BLaER1 (cell line): ENCODE results near the gene RNF19B.
"Not testable (repeated sequence)": the region's sequence is repeated elsewhere in the genome, so short reads cannot be mapped to it uniquely, and the experiment has no call there.

Experiments used
- H3K27ac ChIP-seq: shearing (Covaris generic); formaldehyde crosslinking; 2 replicates; pipeline ENCODE4 v1.8.1; 2022
- H3K27me3 ChIP-seq: shearing (Covaris generic); formaldehyde crosslinking; 2 replicates; pipeline ENCODE4 v1.8.1; 2022
- H3K36me3 ChIP-seq: shearing (Covaris generic); formaldehyde crosslinking; 2 replicates; pipeline ENCODE4 v1.8.1; 2022
- H3K4me1 ChIP-seq: shearing (Covaris generic); formaldehyde crosslinking; 2 replicates; pipeline ENCODE4 v1.8.1; 2022
- H3K4me2 ChIP-seq: shearing (Covaris generic); formaldehyde crosslinking; 2 replicates; pipeline ENCODE4 v1.8.1; 2022
- H3K4me3 ChIP-seq: shearing (Covaris generic); formaldehyde crosslinking; 2 replicates; pipeline ENCODE4 v1.8.1; 2022
- H3K9ac ChIP-seq: shearing (Covaris generic); formaldehyde crosslinking; 2 replicates; pipeline ENCODE4 v1.8.1; 2022
- H3K9me3 ChIP-seq: shearing (Covaris generic); formaldehyde crosslinking; 2 replicates; pipeline ENCODE4 v1.8.1; 2022
- H4K20me1 ChIP-seq: shearing (Covaris generic); formaldehyde crosslinking; 2 replicates; pipeline ENCODE4 v1.8.1; 2022
- Cebpa-rat ChIP-seq: shearing (Covaris generic); IDR thresholded peaks from 2 replicates; pipeline ENCODE4 v1.8.1; 2022

Gene RNF19B

DNA sequence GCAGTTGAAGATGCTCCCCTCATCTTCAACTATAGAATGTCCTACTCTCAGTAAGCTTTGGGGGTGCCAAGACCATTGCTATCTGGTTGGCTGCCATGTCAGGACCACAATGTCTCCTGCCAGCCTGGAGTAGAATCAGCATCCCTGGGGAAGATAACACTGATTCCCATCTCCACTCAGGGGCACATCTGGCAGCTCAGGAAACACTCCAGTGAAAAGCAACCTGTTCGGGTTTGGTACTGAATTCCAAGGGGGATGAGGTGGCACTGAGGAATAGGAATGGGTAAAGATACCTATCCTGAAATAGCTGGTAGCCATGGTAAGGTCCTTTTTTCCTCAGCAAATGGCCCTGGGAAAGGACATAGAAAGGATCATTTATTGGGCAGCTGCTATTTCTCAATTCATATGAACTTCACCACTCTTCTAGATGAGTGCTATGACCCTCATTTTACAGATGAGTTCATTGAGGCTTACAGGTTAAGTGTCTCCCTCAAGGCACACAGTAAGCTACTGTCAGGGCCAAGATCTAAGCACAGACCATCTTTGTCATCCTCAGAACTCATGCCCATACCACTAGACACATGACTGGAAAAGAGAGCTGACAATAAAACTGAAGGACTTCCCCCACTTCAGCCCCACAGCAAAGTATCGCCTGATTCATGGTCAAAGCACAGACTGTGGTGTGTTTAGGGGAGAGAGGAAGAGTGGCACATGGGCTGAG lies 40.7 kb upstream of the RNF19B start:
- TF ChIP-seq Cebpa-rat = no peak
- Histone ChIP-seq H4K20me1 (no peaks in the 10 kb centered on the region), H3K4me1 (no peaks in the 10 kb centered on the region), H3K36me3 (peaks cover 60% of the 10 kb centered on the region), H3K4me3 (no peak overlapping the region), H3K27ac (no peak overlapping the region), H3K27me3 (no peaks in the 10 kb centered on the region), H3K4me2 (no peak overlapping the region), H3K9me3 (no peaks in the 10 kb centered on the region), H3K9ac (no peak overlapping the region)

DNA sequence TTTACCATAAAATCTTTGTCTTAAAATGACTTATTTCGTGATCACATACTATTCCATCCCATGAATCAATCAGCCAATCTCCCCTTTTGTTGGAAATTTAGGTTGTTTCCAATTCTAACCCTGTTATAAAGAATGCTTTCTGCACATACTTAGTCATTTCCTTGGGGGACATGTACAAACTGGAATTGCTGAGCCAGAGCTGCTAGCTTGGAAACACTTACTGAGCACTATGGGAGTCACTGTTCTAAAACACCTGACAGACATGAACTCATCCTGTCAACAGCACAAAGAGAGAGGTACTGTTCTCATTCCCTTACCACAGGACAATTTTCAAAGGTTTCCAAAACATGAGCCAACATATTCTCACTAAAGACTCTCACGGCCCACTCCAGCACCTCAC lies 40.0 kb upstream of the RNF19B start:
- no peak overlapping the region for H3K4me2 ChIP-seq
- no peak overlapping the region for H3K9ac ChIP-seq
- no peaks in the 10 kb centered on the region; the same call in 1 of the 2 replicates for H3K4me1 ChIP-seq
- H3K4me3 ChIP-seq = no peak overlapping the region
- no peaks in the 10 kb centered on the region for H4K20me1 ChIP-seq
- H3K27ac ChIP-seq = no peak overlapping the region
- H3K36me3 ChIP-seq = peaks cover 53% of the 10 kb centered on the region
- TF ChIP-seq Cebpa-rat = no peak
- no peaks in the 10 kb centered on the region for H3K27me3 ChIP-seq
- H3K9me3 ChIP-seq = no peaks in the 10 kb centered on the region

GRCh38 chr1:33003657-33004056 lies 39.0 kb upstream of the RNF19B start:
- peaks cover 9% of the 10 kb centered on the region for H3K4me1 ChIP-seq
- no peaks in the 10 kb centered on the region for H3K9me3 ChIP-seq
- no peaks in the 10 kb centered on the region for H4K20me1 ChIP-seq
- TF ChIP-seq Cebpa-rat = no peak
- H3K27ac ChIP-seq = no peak overlapping the region
- peaks cover 43% of the 10 kb centered on the region for H3K36me3 ChIP-seq
- no peak overlapping the region for H3K4me3 ChIP-seq
- H3K9ac ChIP-seq = no peak overlapping the region
- no peak overlapping the region for H3K4me2 ChIP-seq
- no peaks in the 10 kb centered on the region for H3K27me3 ChIP-seq

GRCh38 chr1:33002006-33002405 lies 37.4 kb upstream of the RNF19B start:
- Histone ChIP-seq H3K36me3 (peaks cover 27% of the 10 kb centered on the region), H3K4me2 (no peak overlapping the region), H3K9ac (no peak overlapping the region), H3K9me3 (no peaks in the 10 kb centered on the region), H3K4me3 (no peak overlapping the region), H3K4me1 (peaks cover 26% of the 10 kb centered on the region), H4K20me1 (no peaks in the 10 kb centered on the region), H3K27ac (no peak overlapping the region), H3K27me3 (no peaks in the 10 kb centered on the region)
- TF ChIP-seq Cebpa-rat = no peak

- H3K36me3 ChIP-seq = peaks cover 20% of the 10 kb centered on the region; the same call in 1 of the 2 replicates
- no peak overlapping the region for H3K4me3 ChIP-seq
- no peak overlapping the region for H3K4me2 ChIP-seq
- H3K4me1 ChIP-seq = peaks cover 33% of the 10 kb centered on the region
- no peaks in the 10 kb centered on the region for H4K20me1 ChIP-seq
- no peak for TF ChIP-seq Cebpa-rat
- H3K9ac ChIP-seq = no peak overlapping the region
- H3K27me3 ChIP-seq = no peaks in the 10 kb centered on the region
- H3K27ac ChIP-seq = no peak overlapping the region
- no peaks in the 10 kb centered on the region for H3K9me3 ChIP-seq
These were observed 36.7 kb upstream of the RNF19B start for GRCh38 chr1:33001282-33001681.

DNA sequence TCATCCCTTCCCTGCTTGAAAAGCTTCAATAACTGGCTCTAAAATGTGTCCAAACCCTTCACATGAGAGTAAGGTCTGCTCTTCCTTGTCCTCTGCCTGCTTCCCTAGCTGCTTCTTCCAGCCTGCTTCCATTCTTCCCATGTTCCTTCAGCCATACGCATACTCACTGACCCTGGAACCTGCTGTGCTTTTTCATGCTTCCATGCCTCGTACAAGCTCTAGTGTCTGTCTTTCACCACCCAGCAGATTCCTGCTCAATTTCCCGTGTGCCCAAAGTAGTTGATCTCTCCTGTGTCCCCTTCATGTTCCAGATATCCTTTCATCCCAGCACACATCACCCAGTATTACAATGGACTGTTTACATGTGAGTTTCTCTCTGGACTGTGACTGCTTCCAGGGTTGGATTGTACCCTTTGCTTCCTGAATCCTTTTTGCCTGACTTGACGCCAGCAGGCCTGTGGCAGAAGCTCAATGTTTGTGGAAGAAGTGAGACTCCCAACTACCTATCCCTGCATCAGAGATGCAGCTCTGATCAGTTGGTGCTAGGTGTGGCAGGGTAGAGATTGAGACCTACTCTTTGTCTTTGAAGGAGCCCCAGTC lies 35.9 kb upstream of the RNF19B start:
- Histone ChIP-seq H3K9ac (no peak overlapping the region), H3K27me3 (no peaks in the 10 kb centered on the region), H4K20me1 (no peaks in the 10 kb centered on the region), H3K36me3 (peaks cover 12% of the 10 kb centered on the region; the same call in 1 of the 2 replicates), H3K4me1 (peaks cover 41% of the 10 kb centered on the region), H3K27ac (peak overlapping the region; percentile 1; the same call in 1 of the 2 replicates), H3K9me3 (no peaks in the 10 kb centered on the region), H3K4me3 (no peak overlapping the region), H3K4me2 (no peak overlapping the region)
- TF ChIP-seq Cebpa-rat = no peak

GRCh38 chr1:32998997-32999396 lies 34.4 kb upstream of the RNF19B start:
- 0 out of 2 replicates have a peak overlapping the region, but pooled peaks have one; percentile 26 for H3K4me3 ChIP-seq
- H3K36me3 ChIP-seq = 0 out of 2 replicates have a peak, but pooled peaks cover 8% of the 10 kb centered on the region
- H3K4me1 ChIP-seq = peaks cover 56% of the 10 kb centered on the region
- H3K4me2 ChIP-seq = peak overlapping the region; percentile 74
- TF ChIP-seq Cebpa-rat = no peak
- peak overlapping the region; percentile 49; the same call in 1 of the 2 replicates for H3K9ac ChIP-seq
- no peaks in the 10 kb centered on the region for H3K9me3 ChIP-seq
- H4K20me1 ChIP-seq = no peaks in the 10 kb centered on the region
- peak overlapping the region; percentile 80 for H3K27ac ChIP-seq
- H3K27me3 ChIP-seq = no peaks in the 10 kb centered on the region

GRCh38 chr1:32998064-32998463 lies 33.5 kb upstream of the RNF19B start:
- no peaks in the 10 kb centered on the region for H4K20me1 ChIP-seq
- peak overlapping the region; percentile 49; the same call in 1 of the 2 replicates for H3K9ac ChIP-seq
- H3K36me3 ChIP-seq = 0 out of 2 replicates have a peak, but pooled peaks cover 8% of the 10 kb centered on the region
- H3K27ac ChIP-seq = peak overlapping the region; percentile 80
- H3K4me2 ChIP-seq = peak overlapping the region; percentile 74
- H3K27me3 ChIP-seq = no peaks in the 10 kb centered on the region
- no peaks in the 10 kb centered on the region for H3K9me3 ChIP-seq
- H3K4me1 ChIP-seq = peaks cover 65% of the 10 kb centered on the region
- H3K4me3 ChIP-seq = peak overlapping the region; percentile 26
- no peak for TF ChIP-seq Cebpa-rat

GRCh38 chr1:32997381-32997891 lies 32.8 kb upstream of the RNF19B start:
- Histone ChIP-seq H3K9me3 (no peaks in the 10 kb centered on the region), H4K20me1 (no peaks in the 10 kb centered on the region), H3K27me3 (no peaks in the 10 kb centered on the region), H3K4me1 (peaks cover 71% of the 10 kb centered on the region), H3K36me3 (0 out of 2 replicates have a peak, but pooled peaks cover 4% of the 10 kb centered on the region), H3K4me2 (peak overlapping the region; percentile 74), H3K27ac (peak overlapping the region; percentile 80), H3K9ac (peak overlapping the region; percentile 49; the same call in 1 of the 2 replicates), H3K4me3 (peak overlapping the region; percentile 26)
- no peak for TF ChIP-seq Cebpa-rat

DNA sequence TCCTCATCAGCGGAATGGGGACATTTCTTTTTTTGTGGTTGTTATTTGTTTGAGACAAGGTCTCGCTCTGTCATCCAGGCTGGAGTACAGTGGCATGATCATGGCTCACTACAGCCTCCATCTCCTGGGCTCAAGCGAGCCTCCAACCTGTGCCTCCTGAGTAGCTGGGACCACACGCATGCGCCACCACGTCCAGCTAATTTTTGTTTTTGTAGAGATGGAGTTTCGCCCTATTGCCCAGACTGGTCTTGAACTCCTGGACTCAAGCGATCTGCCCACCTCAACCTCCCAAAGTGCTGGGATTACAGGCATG lies 28.7 kb upstream of the RNF19B start:
- peak overlapping the region; percentile 82 for H3K27ac ChIP-seq
- H3K9me3 ChIP-seq, H3K9ac ChIP-seq, H3K27me3 ChIP-seq, H3K36me3 ChIP-seq, H4K20me1 ChIP-seq: not testable (repeated sequence)
- H3K4me1 ChIP-seq = peaks cover 98% of the 10 kb centered on the region
- H3K4me2 ChIP-seq = peak overlapping the region; percentile 89
- H3K4me3 ChIP-seq = peak overlapping the region; percentile 51; the same call in 1 of the 2 replicates
